ENCODE data around the gene ADGRD1.
A peak's percentile ranks its signal among the peaks of the same experiment; 100 is the strongest.
"Not testable (repeated sequence)": the region's sequence is repeated elsewhere in the genome, so short reads cannot be mapped to it uniquely, and the experiment has no call there.

The ADGRD1 gene

DNA sequence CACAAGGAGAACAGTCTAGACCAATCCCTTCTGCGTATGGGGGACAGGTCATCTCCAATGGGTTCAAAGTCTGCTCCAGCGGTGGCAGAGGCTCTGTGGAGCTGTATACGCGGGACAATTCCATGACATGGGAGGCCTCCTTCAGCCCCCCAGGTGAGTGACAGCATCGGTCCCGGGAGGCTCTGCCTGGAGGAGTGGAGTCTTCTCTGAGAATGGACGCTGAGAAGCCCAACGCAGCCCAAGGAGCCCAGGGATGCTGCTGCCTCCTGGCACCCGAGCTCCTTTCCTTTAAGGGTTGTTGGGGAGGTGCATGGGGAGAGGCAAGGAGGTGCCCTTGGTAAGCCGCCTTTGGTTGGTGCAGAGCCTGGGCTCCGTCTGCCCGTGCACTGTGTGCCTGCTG, 28.2 kb downstream of the ADGRD1 start:
- DNase-seq (ENCODE audit: extremely low spot score, insufficient read length, low read depth) (no peak), FAIRE-seq (no peak)

DNA sequence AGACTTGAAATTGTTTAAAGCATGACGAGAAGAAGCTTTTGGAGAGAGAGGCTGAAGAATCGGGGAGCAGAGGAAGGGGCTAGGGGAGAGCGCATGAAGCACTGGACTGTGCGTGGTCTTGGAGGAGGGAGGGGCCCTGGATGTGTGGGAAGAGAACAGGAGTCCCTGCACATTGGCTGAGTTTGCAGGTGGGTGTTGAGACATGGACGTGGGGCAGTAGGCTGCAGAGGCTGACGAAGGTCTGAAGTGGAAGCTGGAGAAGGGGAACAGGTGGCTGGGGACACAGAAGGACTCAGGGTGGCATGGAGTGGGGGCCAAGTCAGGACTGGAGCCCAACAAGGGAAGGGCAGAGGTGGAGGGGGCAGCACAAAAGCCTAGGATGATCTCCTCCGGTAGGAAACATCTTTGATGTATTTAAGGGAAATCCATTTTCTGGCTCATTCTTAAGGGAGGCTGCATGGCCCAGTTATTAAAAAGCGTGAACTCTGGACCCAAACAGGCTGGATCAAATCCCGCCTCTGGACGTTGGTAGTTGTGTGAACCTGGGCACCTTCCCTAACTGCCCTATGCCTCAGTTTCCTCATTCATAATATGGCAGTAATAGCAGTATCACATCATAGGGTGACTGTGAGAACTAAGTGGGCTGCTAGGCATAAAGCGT, 29.0 kb downstream of the ADGRD1 start:
- FAIRE-seq (no peak), DNase-seq (ENCODE audit: extremely low spot score, insufficient read length, low read depth) (no peak)

DNA sequence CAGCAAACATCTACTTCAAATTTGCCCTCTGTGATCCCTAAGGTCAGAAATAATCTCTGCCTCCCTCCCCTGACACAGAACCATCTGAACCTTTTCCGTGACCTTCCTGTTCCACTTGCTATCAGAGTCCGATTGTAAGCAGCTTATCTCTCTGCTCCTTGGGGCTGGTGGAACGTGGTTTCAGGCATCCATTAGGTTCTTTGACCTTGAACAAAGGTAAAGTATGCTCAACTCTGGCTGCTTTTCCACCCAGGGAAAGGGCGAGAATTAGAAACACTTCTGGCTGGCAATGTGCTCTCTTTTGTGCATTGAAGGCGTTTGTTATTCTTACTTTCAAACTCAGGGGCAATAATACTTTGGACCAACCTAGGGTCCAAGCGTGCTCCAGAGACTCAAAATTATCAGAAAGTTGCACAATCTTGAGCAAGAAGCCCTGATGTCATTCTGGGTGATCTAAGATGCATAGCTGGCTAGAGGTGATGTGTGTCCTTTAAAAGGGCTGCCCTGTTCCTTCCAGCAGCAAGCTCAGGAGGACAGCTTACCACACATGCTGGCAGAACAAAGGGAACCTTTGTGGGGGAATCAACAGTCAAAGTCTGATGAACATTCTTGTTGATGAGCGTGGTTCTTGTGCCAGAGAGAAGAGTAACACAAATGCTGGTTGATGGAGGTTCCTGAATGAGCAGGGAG, 29.8 kb downstream of the ADGRD1 start:
- FAIRE-seq (no peak), DNase-seq (ENCODE audit: extremely low spot score, insufficient read length, low read depth) (no peak)

DNA sequence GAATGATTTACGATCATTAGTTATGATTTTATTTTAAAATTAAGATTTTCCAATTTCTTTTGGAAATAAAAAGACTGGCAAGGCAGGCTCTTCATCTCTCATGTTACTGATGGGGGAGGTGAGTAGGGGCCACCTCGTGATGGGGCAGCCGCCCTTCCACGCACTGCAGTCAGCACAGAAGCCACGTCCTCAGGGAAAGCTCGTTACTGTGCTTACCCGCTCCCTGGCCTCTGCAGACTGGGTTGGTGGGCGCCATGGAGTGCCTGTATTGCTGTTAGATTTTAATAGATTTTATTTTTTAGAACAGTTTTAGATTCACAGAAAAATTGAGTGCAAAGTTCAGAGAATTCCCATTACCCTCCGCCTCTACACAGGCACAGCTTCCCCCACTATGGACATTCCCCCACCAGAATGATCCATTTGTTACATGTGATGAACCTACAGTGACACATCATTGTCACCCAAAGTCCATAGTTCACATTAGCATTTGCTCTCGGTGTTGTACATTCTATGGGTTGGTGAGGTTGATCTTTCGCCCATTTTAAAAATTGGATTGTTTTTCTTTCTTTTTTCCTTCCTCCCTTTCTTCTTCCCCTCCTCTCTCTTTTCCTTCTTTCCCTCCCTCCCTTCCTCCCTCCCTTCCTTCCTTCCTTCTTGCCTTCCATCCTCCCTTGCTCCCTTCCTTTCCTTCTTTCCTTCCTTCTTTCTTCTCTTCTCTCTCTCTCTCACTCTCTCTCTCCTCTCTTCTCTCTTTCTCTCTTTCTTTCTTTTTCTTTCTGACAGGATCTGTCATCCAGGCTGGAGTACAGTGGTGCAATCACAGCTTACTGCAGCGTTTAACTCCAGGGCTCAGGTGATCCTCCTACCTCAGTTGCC, 30.7 kb downstream of the ADGRD1 start:
- no peak for FAIRE-seq

DNA sequence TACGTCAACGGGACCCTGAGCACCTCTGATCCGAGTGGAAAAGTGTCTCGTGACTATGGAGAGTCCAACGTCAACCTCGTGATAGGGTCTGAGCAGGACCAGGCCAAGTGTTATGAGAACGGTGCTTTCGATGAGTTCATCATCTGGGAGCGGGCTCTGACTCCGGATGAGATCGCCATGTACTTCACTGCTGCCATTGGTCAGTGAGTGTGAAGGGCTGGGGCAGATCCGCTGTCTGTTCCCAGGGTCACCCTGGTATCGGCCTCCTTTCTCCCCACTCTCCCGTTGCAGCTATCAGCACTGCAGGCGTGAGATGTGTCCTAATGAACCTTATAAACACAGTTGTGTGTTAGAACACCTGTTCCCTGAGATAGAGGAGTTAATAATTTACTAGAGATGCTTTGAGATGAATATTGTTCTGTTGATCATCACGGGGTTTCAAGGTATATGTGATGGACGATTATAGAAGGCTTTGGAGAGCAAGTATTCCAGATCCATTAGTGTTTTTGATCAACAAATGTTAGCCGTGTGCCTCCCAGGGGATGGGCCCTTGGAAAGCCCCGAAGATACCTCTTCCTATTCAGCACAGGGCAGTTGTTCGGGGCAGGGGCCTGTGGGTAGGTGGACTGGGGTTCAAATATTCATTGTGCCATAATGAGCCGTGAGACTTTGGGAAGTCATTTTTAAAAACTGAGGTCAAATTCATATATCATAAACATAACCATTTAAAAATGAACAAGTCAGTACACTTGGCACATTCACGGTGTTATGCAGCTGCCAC, 33.6 kb downstream of the ADGRD1 start:
- FAIRE-seq (no peak), DNase-seq (ENCODE audit: extremely low spot score, insufficient read length, low read depth) (no peak)

More for the DNA sequence above, 30.7 kb downstream of the ADGRD1 start:
- no peak for DNase-seq (ENCODE audit: extremely low spot score, insufficient read length, low read depth)

DNA sequence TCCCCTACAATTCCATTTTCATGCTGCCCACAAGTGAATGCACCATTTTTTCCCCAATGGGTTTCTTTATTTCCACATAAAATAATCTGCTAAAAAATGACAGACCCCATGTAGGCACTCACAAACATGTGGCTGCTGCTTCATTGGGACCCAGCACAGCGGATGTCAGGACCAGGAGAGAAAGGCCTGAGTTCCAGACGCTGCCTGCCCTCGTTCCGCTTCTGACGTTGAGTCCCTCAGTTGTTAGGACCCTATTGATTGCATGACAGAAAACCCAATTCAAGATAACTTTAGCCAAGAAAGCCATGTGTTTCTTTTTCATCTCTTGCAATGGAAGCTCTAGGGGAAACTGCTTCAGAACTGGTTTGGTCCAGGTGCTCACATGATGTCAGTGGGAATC, 34.6 kb downstream of the ADGRD1 start:
- no peak for FAIRE-seq
- no peak for DNase-seq (ENCODE audit: extremely low spot score, insufficient read length, low read depth)

DNA sequence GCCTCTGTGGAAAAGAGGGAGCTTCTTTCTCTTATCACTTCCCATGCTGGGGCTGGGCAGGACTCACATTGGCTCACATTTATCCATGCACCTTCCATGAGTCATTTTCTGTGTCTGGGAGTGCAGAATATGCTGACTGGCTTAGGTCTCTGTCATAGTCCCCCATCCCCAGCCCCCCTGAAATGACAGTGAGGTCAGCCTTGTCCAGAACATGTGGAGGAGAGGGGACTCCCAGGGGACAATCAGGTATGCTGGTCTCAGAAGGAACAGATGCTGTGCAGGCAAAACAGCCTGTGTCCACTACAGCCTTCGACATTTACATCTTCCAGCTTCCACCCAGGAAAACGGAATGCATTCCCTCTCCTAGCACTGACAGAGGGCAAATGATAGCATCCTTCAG, 35.0 kb downstream of the ADGRD1 start:
- FAIRE-seq = no peak
- DNase-seq (ENCODE audit: extremely low spot score, insufficient read length, low read depth) = no peak

DNA sequence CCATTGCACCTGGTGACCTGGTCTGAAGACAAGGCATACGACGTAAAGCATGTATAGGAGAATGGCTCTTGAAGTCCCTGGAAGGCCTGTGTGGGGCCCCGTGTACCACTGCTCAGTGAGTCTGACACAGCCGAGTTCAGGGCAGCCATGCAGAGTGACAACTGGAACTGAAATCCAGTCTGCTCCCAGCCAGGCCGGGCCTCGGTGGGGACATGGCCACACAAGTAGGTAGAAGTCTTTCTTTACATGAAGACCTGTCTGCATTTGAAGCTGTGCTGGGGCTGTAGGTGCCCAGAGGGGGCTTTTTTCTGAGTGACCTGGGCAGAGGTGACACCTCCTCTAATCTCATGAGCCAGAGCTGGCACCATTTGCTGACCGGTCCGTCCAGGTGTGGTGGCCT, 35.7 kb downstream of the ADGRD1 start:
- no peak for DNase-seq (ENCODE audit: extremely low spot score, insufficient read length, low read depth)
- no peak for FAIRE-seq

DNA sequence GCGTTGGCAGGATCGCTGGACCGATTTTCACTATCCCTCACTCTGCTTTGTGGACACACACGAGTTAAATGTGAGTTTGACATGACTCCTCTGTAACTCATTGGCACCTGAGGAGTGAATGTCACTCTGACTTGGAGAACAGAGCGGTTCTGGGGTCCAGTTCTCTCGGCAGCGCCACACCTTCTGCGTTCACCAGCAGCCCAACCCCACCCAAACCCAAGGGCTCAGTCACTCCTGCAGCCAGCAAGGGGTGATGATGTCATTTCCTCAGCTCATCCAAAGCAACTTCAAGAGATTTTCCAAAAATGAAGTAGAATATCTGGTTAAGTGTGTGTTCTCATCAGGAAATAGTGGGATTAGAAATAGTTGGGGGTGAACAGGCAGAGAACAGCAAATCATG, 36.3 kb downstream of the ADGRD1 start:
- FAIRE-seq (no peak), DNase-seq (ENCODE audit: extremely low spot score, insufficient read length, low read depth) (no peak)

DNA sequence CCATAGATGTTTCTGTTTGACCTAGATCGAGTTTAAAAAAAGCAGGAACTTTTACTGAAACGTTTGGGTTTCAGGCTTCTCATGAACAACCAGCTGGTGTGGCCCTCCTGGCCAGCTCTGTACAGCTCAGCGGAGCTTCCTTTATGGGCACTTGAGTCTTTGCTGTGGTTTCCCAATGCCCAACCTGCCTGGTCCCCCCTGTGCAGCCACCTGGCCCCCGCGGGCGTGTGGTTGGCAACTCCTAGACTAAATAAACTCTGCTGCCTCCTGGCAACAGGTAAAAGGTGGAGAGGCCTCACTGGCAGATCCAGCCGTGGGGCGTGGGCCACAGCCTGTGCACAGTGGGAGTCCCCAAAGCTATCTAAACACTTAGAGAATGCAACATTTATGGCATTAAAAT, 38.7 kb downstream of the ADGRD1 start:
- DNase-seq (ENCODE audit: extremely low spot score, insufficient read length, low read depth) (no peak), FAIRE-seq (no peak)

DNA sequence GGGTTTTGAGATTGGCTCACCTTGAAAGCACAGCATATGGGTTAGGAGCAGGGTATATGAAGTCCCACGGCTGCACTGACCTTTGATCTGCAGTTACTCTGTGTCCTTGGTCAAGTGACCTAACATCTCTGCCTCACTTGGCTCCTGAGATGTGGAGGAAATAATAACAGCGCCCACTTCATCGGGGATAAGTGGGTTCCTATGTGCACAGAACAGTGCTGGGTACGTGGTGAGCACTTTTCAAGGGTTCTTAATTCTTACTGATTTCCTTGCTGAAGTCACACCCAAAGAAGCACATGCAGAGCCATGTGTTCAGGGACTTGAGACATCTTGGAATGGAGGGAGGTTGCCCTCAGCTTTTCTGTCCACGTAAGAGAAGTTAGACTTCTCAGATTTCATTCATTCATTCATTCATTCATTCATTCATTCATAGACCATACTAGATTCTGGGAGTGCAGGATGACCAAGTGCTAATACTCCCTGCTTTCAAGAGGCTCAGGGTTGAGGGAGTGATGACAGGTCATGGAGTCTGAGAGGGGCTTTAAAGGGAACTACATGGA, 39.4 kb downstream of the ADGRD1 start:
- no peak for DNase-seq (ENCODE audit: extremely low spot score, insufficient read length, low read depth)
- FAIRE-seq = no peak

DNA sequence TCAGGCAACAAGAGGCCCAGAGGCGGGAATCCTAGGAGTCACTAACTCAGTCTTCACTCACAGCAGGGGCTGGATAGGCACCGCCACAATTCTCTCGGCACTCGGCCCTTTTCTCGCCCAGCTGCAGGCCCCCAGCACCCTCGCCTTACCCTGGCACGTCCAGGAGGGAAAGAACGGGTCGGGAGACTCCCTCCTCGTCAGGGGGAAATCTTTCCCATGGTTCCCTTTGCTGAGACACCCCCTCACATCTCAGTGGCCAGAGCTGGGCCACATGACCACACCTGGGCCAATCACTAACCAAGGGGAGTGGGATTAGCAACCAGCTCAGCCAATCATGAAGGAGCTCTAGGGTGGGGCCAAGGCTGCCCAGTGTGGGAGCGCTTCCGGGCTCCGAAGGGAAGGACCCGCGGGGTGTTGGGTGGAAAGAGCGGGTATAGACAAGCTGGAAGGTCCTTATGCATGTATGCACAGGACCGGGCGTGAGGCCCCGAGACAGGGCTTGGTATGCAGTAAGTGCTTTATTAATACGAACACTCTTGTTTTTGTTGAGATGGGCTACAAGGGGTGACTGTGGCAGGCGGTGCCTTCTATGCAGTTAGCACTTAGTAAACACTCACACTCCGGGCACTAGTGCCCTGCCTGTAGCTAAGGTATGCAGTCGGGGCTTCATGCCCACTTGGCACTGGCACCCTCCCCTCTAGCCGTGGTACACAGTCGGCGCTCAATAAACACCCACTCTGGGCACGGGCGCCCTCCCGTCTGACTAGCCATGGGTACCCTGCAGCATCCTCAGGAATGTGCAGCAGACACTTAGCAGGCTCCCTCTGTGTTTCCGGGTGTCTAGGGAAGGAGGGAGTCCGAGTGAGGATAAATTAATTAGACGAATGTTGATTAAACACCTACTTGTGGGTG, 40.3 kb downstream of the ADGRD1 start:
- DNase-seq (ENCODE audit: extremely low spot score, insufficient read length, low read depth) (no peak), FAIRE-seq (no peak)

DNA sequence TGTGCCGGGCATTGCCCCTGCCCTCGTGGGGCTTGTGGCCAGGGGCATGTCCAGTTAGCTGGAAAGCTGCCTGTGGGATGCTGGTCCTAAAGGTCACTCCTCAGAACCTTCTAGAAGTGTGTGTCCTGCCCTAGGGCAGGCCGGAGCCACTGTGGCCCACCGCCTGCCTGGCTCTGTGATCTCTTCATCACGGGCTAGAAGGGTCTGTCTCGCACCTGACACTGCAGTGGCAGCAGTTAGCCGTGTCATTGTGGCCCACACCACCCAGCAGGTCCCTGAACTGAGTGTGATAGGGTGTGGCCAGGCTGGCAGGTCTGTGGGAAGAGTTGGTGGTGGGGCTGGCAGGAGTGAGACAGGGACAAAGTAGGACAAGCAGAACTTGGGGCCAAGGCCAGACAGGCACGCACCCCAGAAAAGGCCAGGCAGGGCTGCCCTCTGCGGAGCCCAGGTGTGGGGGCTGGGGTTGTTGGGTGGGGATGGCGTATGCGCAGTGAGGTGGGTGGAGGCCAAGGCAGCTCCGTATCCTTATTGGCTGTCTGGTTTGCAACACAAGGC, 41.2 kb downstream of the ADGRD1 start:
- no peak for DNase-seq (ENCODE audit: extremely low spot score, insufficient read length, low read depth)
- FAIRE-seq = no peak

DNA sequence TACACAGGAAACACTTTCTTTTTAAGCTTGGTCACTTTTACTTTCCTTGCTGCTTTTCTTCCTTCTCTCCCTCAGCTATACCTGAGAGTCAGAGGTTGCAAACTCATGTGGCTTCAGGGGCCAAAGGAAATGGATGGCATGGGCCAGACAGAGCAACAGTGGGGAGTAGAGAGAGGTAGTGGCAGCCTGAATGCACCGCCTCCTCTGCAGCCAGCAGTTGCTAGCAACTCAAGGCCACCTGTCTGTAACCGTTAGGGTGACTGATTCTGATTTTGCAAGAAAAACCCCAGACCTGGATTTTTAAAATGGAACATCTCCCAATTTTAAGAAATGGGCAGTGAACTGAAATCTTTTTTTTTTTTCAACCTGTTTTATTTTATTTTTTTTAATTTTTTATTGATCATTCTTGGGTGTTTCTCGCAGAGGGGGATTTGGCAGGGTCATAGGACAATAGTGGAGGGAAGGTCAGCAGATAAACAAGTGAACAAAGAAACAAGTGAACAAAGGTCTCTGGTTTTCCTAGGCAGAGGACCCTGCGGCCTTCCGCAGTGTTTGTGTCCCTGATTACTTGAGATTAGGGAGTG, 41.8 kb downstream of the ADGRD1 start:
- DNase-seq (ENCODE audit: extremely low spot score, insufficient read length, low read depth); FAIRE-seq: not testable (repeated sequence)

DNA sequence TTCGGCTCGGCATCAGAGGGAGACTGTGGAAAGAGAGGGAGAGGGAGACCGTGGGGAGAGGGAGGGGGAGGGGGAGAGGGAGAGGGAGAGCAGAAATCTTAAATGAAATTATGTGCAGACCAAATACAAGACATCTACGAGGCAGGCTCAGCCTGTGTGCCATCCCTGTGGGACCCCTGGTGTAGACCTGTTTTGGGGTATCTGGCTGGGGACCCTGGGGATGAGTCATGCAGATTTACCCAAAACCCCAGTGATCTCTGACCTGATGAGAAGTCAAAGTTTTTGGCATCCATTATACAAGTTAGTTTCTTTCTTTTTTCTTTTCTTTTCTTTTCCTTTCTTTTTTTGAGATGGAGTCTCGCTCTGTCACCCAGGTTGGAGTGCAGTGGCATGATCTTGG, 44.4 kb downstream of the ADGRD1 start:
- DNase-seq (ENCODE audit: extremely low spot score, insufficient read length, low read depth) (no peak), FAIRE-seq (no peak)

DNA sequence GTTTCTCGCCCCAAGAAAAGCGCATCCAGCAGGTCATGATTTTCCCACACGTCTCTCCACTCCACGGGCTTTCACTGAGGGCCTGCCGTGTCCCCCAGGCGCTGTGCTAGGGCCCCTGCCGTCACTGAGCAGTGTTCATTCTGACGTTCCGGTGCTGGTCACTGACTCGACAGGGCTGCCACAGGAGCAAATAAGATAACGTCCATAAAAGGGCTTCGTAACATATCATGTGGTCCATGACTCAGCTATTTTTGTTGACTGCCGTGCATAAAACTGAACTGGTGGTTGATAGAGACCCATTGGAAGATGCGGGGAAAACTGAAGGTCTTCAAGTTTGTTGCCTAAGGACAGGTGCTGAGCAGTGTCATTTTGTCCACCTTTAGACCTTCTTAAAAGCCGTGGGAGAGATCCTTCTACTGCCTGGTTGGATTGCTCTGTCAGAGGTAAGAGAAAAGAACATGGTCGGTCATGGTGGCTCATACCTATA, 46.3 kb downstream of the ADGRD1 start:
- no peak for DNase-seq (ENCODE audit: extremely low spot score, insufficient read length, low read depth)
- FAIRE-seq = no peak

DNA sequence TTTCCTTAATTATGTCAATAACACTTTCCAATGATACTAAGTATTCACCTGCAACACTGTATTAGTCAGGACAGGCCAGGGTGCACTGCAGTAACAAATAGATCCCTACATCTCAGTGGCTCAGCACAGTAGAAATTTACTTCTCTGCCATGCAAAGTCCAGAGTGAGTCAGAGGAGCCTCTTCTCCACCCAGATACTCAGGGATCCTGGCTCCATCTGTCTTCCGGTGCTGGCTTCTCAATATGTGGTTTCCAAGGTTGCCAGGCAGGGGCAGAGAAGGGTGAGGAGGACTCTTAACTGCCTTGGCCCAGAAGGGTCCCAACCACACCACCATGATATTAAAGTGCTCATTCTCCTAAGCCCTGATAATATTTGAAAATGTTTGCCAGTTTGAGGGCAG, 47.8 kb downstream of the ADGRD1 start:
- FAIRE-seq (no peak), DNase-seq (ENCODE audit: extremely low spot score, insufficient read length, low read depth) (no peak)

DNA sequence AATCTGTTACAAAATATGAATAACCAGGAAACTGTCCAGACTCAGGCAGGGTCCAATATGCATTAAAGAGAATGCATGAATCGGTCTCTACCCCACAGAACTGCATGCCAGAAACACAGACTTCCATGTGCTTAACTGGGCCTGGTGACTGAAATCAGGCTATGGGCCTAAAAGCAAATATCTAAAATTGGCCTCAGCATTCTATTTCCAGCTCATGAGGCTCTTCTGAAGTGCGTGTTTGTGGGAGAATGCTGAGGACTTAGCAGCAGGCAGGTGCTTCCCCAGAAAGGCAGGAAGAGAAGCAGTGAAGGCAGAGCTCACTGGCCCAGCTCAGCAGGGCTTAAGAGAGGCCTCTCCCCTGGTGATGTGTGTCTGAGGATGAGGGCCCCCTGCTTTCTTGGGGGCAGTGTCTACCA, 48.5 kb downstream of the ADGRD1 start:
- FAIRE-seq (peak; percentile 29), DNase-seq (ENCODE audit: extremely low spot score, insufficient read length, low read depth) (no peak)

All from GM18507 (cell line).